Measurements from ENCODE around the gene SERPINB11. TPM values are rescaled to one million over a fixed set of nuclear protein-coding genes. Genes with fewer than 3 reads are reported as not detected.

SERPINB11 gene
- total and polyA plus RNA-seq, 4 donors = 0.47 TPM; not detected in 3

- Histone ChIP-seq H3K36me3 (ENCODE audit: control insufficient read depth in 4 of 4, insufficient read depth in 3 of 4, low read depth in 1 of 4, low read length in 3 of 4) (no peaks in the 10 kb centered on the region), H3K27me3 (ENCODE audit: control insufficient read depth in 4 of 4, insufficient read depth in 4 of 4, low read length in 3 of 4) (no peaks in the 10 kb centered on the region), H3K4me1 (ENCODE audit: control insufficient read depth in 4 of 4, insufficient read depth in 4 of 4, low read length in 3 of 4) (no peaks in the 10 kb centered on the region), H3K9ac (ENCODE audit: low read depth in 1 of 2, low read length in 2 of 2) (no peak overlapping the region), H3K9me3 (ENCODE audit: control insufficient read depth in 4 of 4, low read length in 3 of 4) (no peaks in the 10 kb centered on the region), H3K27ac (ENCODE audit: low read depth in 1 of 2, low read length in 2 of 2) (no peak overlapping the region), H3K4me3 (ENCODE audit: low read depth in 1 of 3, low read length in 3 of 3) (no peak overlapping the region)
- no peak for DNase-seq (ENCODE audit: low spot score)
- TF ChIP-seq NR2F2 (IDR thresholded peaks at IDR 0.05) (no peak), ATF3 (IDR thresholded peaks at IDR 0.05) (no peak)
These were observed 34.1 kb downstream of the SERPINB11 start for GRCh38 chr18:63736876-63737275.

GRCh38 chr18:63741769-63742168 lies 39.0 kb downstream of the SERPINB11 start:
- Histone ChIP-seq H3K27me3 (ENCODE audit: control insufficient read depth in 4 of 4, insufficient read depth in 4 of 4, low read length in 3 of 4) (no peaks in the 10 kb centered on the region), H3K36me3 (ENCODE audit: control insufficient read depth in 4 of 4, insufficient read depth in 3 of 4, low read depth in 1 of 4, low read length in 3 of 4) (no peaks in the 10 kb centered on the region), H3K4me1 (ENCODE audit: control insufficient read depth in 4 of 4, insufficient read depth in 4 of 4, low read length in 3 of 4) (no peaks in the 10 kb centered on the region), H3K9ac (ENCODE audit: low read depth in 1 of 2, low read length in 2 of 2) (no peak overlapping the region), H3K9me3 (ENCODE audit: control insufficient read depth in 4 of 4, low read length in 3 of 4) (no peaks in the 10 kb centered on the region), H3K27ac (ENCODE audit: low read depth in 1 of 2, low read length in 2 of 2) (no peak overlapping the region), H3K4me3 (ENCODE audit: low read depth in 1 of 3, low read length in 3 of 3) (no peak overlapping the region)
- no peak for DNase-seq (ENCODE audit: low spot score)
- TF ChIP-seq NR2F2 (IDR thresholded peaks at IDR 0.05) = no peak
- TF ChIP-seq CTCF (IDR thresholded peaks at IDR 0.05; ENCODE audit: low read depth, low read length, missing input control) = peak; percentile 46
- TF ChIP-seq RAD21 (IDR thresholded peaks at IDR 0.05) = peak; percentile 82 to 84
- no peak for TF ChIP-seq SP1 (IDR thresholded peaks at IDR 0.05)
- WGBS = 43% methylated on average over 4 of the region's 4 CpGs

- DNase-seq (ENCODE audit: low spot score) = no peak
- Histone ChIP-seq H3K4me1 (ENCODE audit: control insufficient read depth in 4 of 4, insufficient read depth in 4 of 4, low read length in 3 of 4) (no peaks in the 10 kb centered on the region), H3K36me3 (ENCODE audit: control insufficient read depth in 4 of 4, insufficient read depth in 3 of 4, low read depth in 1 of 4, low read length in 3 of 4) (no peaks in the 10 kb centered on the region), H3K4me3 (ENCODE audit: low read depth in 1 of 3, low read length in 3 of 3) (no peak overlapping the region), H3K9me3 (ENCODE audit: control insufficient read depth in 4 of 4, low read length in 3 of 4) (no peaks in the 10 kb centered on the region), H3K27ac (ENCODE audit: low read depth in 1 of 2, low read length in 2 of 2) (no peak overlapping the region), H3K9ac (ENCODE audit: low read depth in 1 of 2, low read length in 2 of 2) (no peak overlapping the region), H3K27me3 (ENCODE audit: control insufficient read depth in 4 of 4, insufficient read depth in 4 of 4, low read length in 3 of 4) (no peaks in the 10 kb centered on the region)
- 84% methylated on average over 2 of the region's 2 CpGs for WGBS
- no peak for TF ChIP-seq YY1 (IDR thresholded peaks at IDR 0.05)
- TF ChIP-seq FOXA1 (IDR thresholded peaks at IDR 0.05) = no peak
- no peak for TF ChIP-seq TAF1 (conservative IDR thresholded peaks at IDR 0.05)
- no peak for TF ChIP-seq NR2F2 (IDR thresholded peaks at IDR 0.05)
- no peak for TF ChIP-seq JUND (IDR thresholded peaks at IDR 0.05)
- TF ChIP-seq CTCF (IDR thresholded peaks at IDR 0.05; ENCODE audit: low read depth, low read length, missing input control) = no peak
- no peak for TF ChIP-seq HNF4A (conservative IDR thresholded peaks at IDR 0.05)
- TF ChIP-seq SP1 (IDR thresholded peaks at IDR 0.05) = no peak
- TF ChIP-seq RAD21 (IDR thresholded peaks at IDR 0.05) = no peak
- no peak for TF ChIP-seq RXRA (IDR thresholded peaks at IDR 0.05)
- TF ChIP-seq REST (IDR thresholded peaks at IDR 0.05) = no peak
- TF ChIP-seq GABPA (IDR thresholded peaks at IDR 0.05 in 1 of 2, conservative IDR thresholded peaks at IDR 0.05 in 1 of 2) = no peak
- no peak for TF ChIP-seq HNF4G (IDR thresholded peaks at IDR 0.05)
- no peak for TF ChIP-seq ZBTB33 (IDR thresholded peaks at IDR 0.05)
- TF ChIP-seq MAX (IDR thresholded peaks at IDR 0.05) = no peak
- no peak for TF ChIP-seq FOXA2 (IDR thresholded peaks at IDR 0.05)
- no peak for TF ChIP-seq ATF3 (IDR thresholded peaks at IDR 0.05)
- no peak for TF ChIP-seq EGR1 (IDR thresholded peaks at IDR 0.05; ENCODE audit: low read depth in 2 of 2)
These were observed 44.2 kb downstream of the SERPINB11 start for GRCh38 chr18:63747006-63747405.
